Nephron (organoid): ENCODE results near the gene HPCAL1.

Experiments
- H3K27ac Mint-ChIP-seq, 3 experiments: 2 replicates each; pipeline ENCODE4 v1.8.0; 2020; ENCODE audit warnings: mixed read lengths in 3 of 3, mild to moderate bottlenecking in 2 of 3, moderate library complexity in 1 of 3
- H3K27me3 Mint-ChIP-seq: 2 replicates; pipeline ENCODE4 v1.8.0; 2021; ENCODE audit warnings: low read depth, mild to moderate bottlenecking, moderate library complexity, mixed read lengths
- H3K36me3 Mint-ChIP-seq: 2 replicates; pipeline ENCODE4 v1.8.0; 2020; ENCODE audit warnings: low read depth, mixed read lengths
- H3K4me1 Mint-ChIP-seq: 2 replicates; pipeline ENCODE4 v1.8.0; 2020; ENCODE audit warnings: mixed read lengths
- H3K4me3 Mint-ChIP-seq, 3 experiments: 2 replicates each; pipeline ENCODE4 v1.8.0; 2020; ENCODE audit warnings: mild to moderate bottlenecking in 3 of 3, mixed read lengths in 3 of 3, moderate library complexity in 2 of 3
- H3K9me3 Mint-ChIP-seq: 2 replicates; pipeline ENCODE4 v1.8.0; 2020; ENCODE audit warnings: mixed read lengths
- TF ChIP-seq, protein P1 (sequence below), 3 experiments: fragments of 200-600 bp; sonication (generic); IDR thresholded peaks; one replicate each; pipeline ENCODE4 v1.5.0; 2021; ENCODE audit warnings: antibody characterized with exemption in 3 of 3; ENCODE audit not compliant: unreplicated experiment in 3 of 3

The HPCAL1 gene

GRCh38 chr2:10469955-10470608 lies 167.4 kb downstream of the HPCAL1 start:
- H3K4me3 Mint-ChIP-seq: no peak overlapping the region
- no peaks in the 10 kb centered on the region for H3K9me3 Mint-ChIP-seq
- H3K36me3 Mint-ChIP-seq: no peaks in the 10 kb centered on the region
- H3K27me3 Mint-ChIP-seq: peaks cover 25% of the 10 kb centered on the region
- peaks cover 15% of the 10 kb centered on the region for H3K4me1 Mint-ChIP-seq
- TF ChIP-seq, protein P1, sequence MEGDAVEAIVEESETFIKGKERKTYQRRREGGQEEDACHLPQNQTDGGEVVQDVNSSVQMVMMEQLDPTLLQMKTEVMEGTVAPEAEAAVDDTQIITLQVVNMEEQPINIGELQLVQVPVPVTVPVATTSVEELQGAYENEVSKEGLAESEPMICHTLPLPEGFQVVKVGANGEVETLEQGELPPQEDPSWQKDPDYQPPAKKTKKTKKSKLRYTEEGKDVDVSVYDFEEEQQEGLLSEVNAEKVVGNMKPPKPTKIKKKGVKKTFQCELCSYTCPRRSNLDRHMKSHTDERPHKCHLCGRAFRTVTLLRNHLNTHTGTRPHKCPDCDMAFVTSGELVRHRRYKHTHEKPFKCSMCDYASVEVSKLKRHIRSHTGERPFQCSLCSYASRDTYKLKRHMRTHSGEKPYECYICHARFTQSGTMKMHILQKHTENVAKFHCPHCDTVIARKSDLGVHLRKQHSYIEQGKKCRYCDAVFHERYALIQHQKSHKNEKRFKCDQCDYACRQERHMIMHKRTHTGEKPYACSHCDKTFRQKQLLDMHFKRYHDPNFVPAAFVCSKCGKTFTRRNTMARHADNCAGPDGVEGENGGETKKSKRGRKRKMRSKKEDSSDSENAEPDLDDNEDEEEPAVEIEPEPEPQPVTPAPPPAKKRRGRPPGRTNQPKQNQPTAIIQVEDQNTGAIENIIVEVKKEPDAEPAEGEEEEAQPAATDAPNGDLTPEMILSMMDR (IDR thresholded peaks at IDR 0.05; ENCODE audit: unreplicated experiment in 3 of 3): no peak
- no peak overlapping the region for H3K27ac Mint-ChIP-seq

DNA sequence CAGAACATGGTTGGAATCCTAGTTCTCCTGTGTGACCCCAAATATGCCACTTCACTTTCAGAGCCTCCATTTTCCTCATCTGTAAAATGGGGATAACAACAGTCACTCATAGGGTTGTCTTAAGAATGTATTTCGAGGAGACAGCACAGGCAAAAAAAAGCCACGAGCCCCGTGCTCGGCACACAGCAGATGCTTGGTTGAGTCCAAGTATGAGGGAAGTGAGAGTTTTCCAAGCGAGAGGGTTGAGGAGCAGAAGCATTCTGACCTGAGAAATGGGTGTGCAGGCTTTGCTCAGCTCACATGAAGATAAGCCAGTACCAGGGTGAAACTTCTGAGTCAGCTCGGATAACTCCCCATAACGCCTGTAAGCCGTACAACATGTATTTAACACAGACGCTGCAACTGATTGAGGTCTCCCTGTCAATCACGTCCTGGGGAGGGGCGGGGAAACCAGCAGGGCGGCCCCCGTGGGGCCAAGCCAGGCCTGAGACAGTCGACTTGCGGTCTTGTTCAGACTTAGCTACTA lies 168.4 kb downstream of the HPCAL1 start:
- Mint-ChIP-seq H3K4me3 (no peak overlapping the region), H3K36me3 (no peaks in the 10 kb centered on the region), H3K27me3 (peaks cover 20% of the 10 kb centered on the region), H3K27ac (no peak overlapping the region), H3K4me1 (peaks cover 15% of the 10 kb centered on the region), H3K9me3 (no peaks in the 10 kb centered on the region)
- TF ChIP-seq, protein P1 (IDR thresholded peaks at IDR 0.05; ENCODE audit: unreplicated experiment in 3 of 3): no peak

GRCh38 chr2:10471955-10472354 lies 169.3 kb downstream of the HPCAL1 start:
- Mint-ChIP-seq H3K9me3 (no peaks in the 10 kb centered on the region), H3K4me3 (no peak overlapping the region), H3K4me1 (peaks cover 17% of the 10 kb centered on the region), H3K36me3 (no peaks in the 10 kb centered on the region), H3K27ac (no peak overlapping the region), H3K27me3 (peaks cover 16% of the 10 kb centered on the region)
- TF ChIP-seq, protein P1 (IDR thresholded peaks at IDR 0.05; ENCODE audit: unreplicated experiment in 3 of 3): no peak

DNA sequence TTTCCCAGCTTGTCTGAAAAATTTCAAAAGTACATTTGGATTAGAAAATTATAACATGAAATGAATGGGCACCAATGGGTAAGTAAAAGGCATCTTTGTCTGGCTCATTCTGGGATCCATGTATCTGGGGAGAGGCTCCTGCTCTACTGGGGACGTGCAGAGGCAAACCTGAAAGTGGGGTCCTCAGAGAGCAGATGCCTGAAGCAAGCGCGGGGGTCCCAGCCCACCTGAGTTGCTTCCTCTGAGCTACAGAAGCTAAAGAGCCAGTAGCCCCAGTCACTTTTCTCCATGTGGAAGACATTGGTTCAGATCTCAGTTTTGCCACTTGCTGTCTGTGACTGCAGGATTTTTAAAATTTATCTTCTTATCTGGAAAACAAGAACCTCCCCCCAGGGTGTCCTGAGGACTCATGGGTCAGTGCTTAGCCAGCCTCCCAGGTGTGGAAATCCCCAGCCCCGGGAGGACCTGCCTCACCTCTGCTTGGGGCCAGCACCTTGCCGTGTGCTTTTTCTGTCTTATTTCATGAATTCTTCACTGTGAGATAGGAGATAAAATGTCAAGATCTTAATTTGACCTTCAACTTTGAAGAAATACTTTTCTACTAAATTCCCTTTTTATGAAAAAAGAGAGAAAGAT lies 170.5 kb downstream of the HPCAL1 start:
- no peaks in the 10 kb centered on the region for H3K9me3 Mint-ChIP-seq
- no peak overlapping the region for H3K4me3 Mint-ChIP-seq
- peak overlapping the region in 1 of 3 experiments; percentile 38 for H3K27ac Mint-ChIP-seq
- TF ChIP-seq, protein P1 (IDR thresholded peaks at IDR 0.05; ENCODE audit: unreplicated experiment in 3 of 3): no peak
- H3K4me1 Mint-ChIP-seq: peaks cover 27% of the 10 kb centered on the region
- no peaks in the 10 kb centered on the region for H3K36me3 Mint-ChIP-seq
- peaks cover 15% of the 10 kb centered on the region for H3K27me3 Mint-ChIP-seq

- Mint-ChIP-seq H3K27me3 (peaks cover 9% of the 10 kb centered on the region), H3K4me1 (peaks cover 23% of the 10 kb centered on the region), H3K4me3 (no peak overlapping the region), H3K36me3 (no peaks in the 10 kb centered on the region), H3K9me3 (no peaks in the 10 kb centered on the region), H3K27ac (peak overlapping the region in 1 of 3 experiments; percentile 92)
- TF ChIP-seq, protein P1 (IDR thresholded peaks at IDR 0.05; ENCODE audit: unreplicated experiment in 3 of 3): no peak
These were observed 172.6 kb downstream of the HPCAL1 start for GRCh38 chr2:10475221-10475722.
